Osteoblast (primary cell): ENCODE measurements around the gene FHIT. TPM values are rescaled to one million over a fixed set of nuclear protein-coding genes. Genes with fewer than 3 reads are reported as not detected.

Experiments
- DNase-seq: peaks from one replicate; pipeline ENCODE4 v3.0.0; 2011; ENCODE audit warnings: low spot score, mixed read lengths; ENCODE audit not compliant: insufficient read length; ENCODE audit errors: missing footprints
- H2AFZ ChIP-seq: 2 replicates; pipeline ENCODE4 v1.6.0; 2011; ENCODE audit warnings: mild to moderate bottlenecking, low read length
- H3K27ac ChIP-seq: 2 replicates; pipeline ENCODE4 v1.5.1; 2011; ENCODE audit warnings: mild to moderate bottlenecking, low read depth, low read length, moderate library complexity
- H3K27me3 ChIP-seq: 2 replicates; pipeline ENCODE4 v1.6.0; 2012; ENCODE audit warnings: mild to moderate bottlenecking, control low read depth, inconsistent platforms, low read length, moderate library complexity; ENCODE audit not compliant: insufficient read depth
- H3K36me3 ChIP-seq: 2 replicates; pipeline ENCODE4 v1.5.1; 2011; ENCODE audit warnings: mild to moderate bottlenecking, low read length, control low read depth, moderate library complexity; ENCODE audit not compliant: insufficient read depth
- H3K4me1 ChIP-seq: 2 replicates; pipeline ENCODE4 v1.5.1; 2011; ENCODE audit warnings: mild to moderate bottlenecking, low read length, control low read depth, moderate library complexity; ENCODE audit not compliant: insufficient read depth
- H3K4me2 ChIP-seq: 2 replicates; pipeline ENCODE4 v1.6.0; 2011; ENCODE audit warnings: mild to moderate bottlenecking, low read length; ENCODE audit not compliant: insufficient read depth
- H3K4me3 ChIP-seq: fragments of 200-600 bp; sonication (generic); 3 replicates; pipeline ENCODE4 v1.5.1; 2012; ENCODE audit warnings: mild to moderate bottlenecking, low read length, inconsistent platforms; ENCODE audit not compliant: insufficient read depth
- H3K79me2 ChIP-seq: 2 replicates; pipeline ENCODE4 v1.6.0; 2012; ENCODE audit warnings: mild to moderate bottlenecking, low read length, control low read depth, inconsistent platforms; ENCODE audit not compliant: insufficient read depth
- H3K9me3 ChIP-seq: 2 replicates; pipeline ENCODE4 v1.5.1; 2011; ENCODE audit warnings: low read depth, low read length, control low read depth
- H4K20me1 ChIP-seq: 2 replicates; pipeline ENCODE4 v1.6.0; 2012; ENCODE audit warnings: mild to moderate bottlenecking, low read length, control low read depth; ENCODE audit not compliant: insufficient read depth
- total RNA-seq: library from RNA; depleted of rRNA; stranded (reverse); fragments of >200 nt; gene quantifications from 2 replicates; pipeline ENCODE4 v1.2.3, GENCODE V29; 2012
- TF ChIP-seq, protein P1 (sequence below): IDR thresholded peaks from 2 replicates; pipeline ENCODE4 v1.5.1; 2011; ENCODE audit warnings: mild to moderate bottlenecking, low read depth, low read length, moderate library complexity; ENCODE audit errors: extremely low read depth

Gene FHIT
- total RNA-seq, 1 donor: 3.3 TPM

DNA sequence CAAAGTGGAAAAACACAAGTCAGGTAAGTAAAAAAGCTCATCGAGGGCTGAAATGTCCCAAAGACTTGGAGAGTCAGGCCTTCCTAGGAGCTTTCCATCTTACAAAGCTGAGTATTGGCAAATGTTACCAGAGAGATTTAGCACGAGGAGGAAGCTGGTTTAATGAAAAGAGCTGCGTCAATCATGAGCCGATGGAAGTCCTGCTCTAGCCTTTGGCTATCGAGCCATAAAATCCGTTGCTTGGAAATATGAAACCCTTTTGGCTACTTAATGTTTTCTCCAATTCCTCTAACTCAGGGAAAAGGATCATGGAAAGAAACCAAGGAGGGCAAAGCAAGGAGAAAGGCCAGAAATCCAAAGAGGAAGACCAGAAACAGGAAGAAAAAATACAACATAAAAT lies 1074.6 kb downstream of the FHIT start:
- Histone ChIP-seq H3K4me2 (no peak overlapping the region), H3K9me3 (no peaks in the 10 kb centered on the region), H3K27ac (no peak overlapping the region), H3K27me3 (no peaks in the 10 kb centered on the region), H3K79me2 (no peaks in the 10 kb centered on the region), H3K4me3 (no peak overlapping the region), H2AFZ (no peak overlapping the region), H4K20me1 (no peaks in the 10 kb centered on the region), H3K36me3 (no peaks in the 10 kb centered on the region), H3K4me1 (no peaks in the 10 kb centered on the region)
- TF ChIP-seq, protein P1, sequence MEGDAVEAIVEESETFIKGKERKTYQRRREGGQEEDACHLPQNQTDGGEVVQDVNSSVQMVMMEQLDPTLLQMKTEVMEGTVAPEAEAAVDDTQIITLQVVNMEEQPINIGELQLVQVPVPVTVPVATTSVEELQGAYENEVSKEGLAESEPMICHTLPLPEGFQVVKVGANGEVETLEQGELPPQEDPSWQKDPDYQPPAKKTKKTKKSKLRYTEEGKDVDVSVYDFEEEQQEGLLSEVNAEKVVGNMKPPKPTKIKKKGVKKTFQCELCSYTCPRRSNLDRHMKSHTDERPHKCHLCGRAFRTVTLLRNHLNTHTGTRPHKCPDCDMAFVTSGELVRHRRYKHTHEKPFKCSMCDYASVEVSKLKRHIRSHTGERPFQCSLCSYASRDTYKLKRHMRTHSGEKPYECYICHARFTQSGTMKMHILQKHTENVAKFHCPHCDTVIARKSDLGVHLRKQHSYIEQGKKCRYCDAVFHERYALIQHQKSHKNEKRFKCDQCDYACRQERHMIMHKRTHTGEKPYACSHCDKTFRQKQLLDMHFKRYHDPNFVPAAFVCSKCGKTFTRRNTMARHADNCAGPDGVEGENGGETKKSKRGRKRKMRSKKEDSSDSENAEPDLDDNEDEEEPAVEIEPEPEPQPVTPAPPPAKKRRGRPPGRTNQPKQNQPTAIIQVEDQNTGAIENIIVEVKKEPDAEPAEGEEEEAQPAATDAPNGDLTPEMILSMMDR: no peak
- no peak for DNase-seq

DNA sequence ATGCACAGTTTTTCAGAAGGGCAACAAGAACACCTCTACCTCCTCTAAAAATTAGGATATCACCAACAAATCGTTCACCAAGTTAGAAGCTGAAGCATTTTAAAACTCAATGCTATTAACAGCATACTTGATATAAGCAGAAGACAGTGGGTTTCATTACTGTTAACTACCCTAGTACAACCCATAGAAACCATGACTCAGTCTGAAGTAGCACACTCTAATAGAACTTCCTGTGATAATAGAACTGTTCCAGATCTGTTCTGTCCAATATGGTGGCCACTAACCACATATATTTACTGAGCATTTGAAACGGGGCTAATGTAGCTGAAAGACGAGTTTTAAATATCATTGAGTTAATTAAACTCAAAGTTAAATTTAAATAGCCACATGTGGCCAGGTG lies 1075.6 kb downstream of the FHIT start:
- Histone ChIP-seq H3K36me3 (no peaks in the 10 kb centered on the region), H3K4me2 (no peak overlapping the region), H4K20me1 (no peaks in the 10 kb centered on the region), H2AFZ (no peak overlapping the region), H3K27ac (no peak overlapping the region), H3K4me1 (no peaks in the 10 kb centered on the region), H3K4me3 (no peak overlapping the region), H3K27me3 (no peaks in the 10 kb centered on the region), H3K9me3 (no peaks in the 10 kb centered on the region), H3K79me2 (no peaks in the 10 kb centered on the region)
- DNase-seq: no peak
- TF ChIP-seq, protein P1: no peak

DNA sequence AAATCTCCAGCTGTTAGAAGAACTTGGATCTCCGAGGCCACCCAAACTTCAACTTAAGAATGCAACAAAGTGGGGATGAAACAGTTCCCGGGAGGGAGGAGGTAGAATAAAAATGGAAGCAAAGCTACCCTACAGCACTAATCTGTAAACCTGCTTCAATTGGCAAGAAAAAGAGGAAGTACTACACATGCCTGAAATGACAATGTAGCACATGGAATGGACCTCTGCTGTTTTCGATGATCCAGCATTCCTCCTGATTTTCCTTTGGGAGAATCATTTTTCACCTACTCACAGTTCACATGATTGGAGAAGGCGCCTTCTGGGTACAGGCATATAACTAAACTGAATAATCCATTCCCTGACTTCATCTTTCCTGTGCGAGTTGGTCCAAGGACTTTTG lies 1081.5 kb downstream of the FHIT start:
- Histone ChIP-seq H3K4me2 (no peak overlapping the region), H3K4me3 (no peak overlapping the region), H3K9me3 (no peaks in the 10 kb centered on the region), H2AFZ (no peak overlapping the region), H3K27me3 (no peaks in the 10 kb centered on the region), H3K27ac (no peak overlapping the region), H3K4me1 (no peaks in the 10 kb centered on the region), H4K20me1 (no peaks in the 10 kb centered on the region), H3K79me2 (no peaks in the 10 kb centered on the region), H3K36me3 (no peaks in the 10 kb centered on the region)
- TF ChIP-seq, protein P1: no peak
- no peak for DNase-seq

DNA sequence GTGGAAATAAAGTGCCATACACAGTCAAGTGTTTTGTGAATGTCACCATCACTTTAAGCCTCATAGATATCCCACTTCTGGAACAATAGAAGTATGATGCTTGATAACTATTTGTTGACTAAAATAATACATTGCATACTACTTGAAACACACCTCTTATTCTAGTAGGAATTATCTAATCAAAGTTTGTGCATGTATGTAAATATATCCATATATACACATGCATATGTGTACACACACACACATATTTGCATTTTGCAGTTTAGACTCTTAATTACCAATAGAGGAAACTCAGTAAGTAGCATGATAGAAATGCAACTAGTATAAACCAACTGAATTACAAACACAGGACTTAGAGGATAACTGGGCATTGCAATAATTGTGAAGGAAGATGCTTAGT lies 1084.1 kb downstream of the FHIT start:
- H3K4me1 ChIP-seq: no peaks in the 10 kb centered on the region
- no peaks in the 10 kb centered on the region for H4K20me1 ChIP-seq
- TF ChIP-seq, protein P1: no peak
- no peak overlapping the region for H3K4me2 ChIP-seq
- no peaks in the 10 kb centered on the region for H3K27me3 ChIP-seq
- no peak overlapping the region for H2AFZ ChIP-seq
- no peaks in the 10 kb centered on the region for H3K9me3 ChIP-seq
- H3K79me2 ChIP-seq: no peaks in the 10 kb centered on the region
- no peaks in the 10 kb centered on the region for H3K36me3 ChIP-seq
- no peak for DNase-seq
- H3K4me3 ChIP-seq: no peak overlapping the region
- no peak overlapping the region for H3K27ac ChIP-seq
